ENCODE data around the gene SRPK2.

DNA sequence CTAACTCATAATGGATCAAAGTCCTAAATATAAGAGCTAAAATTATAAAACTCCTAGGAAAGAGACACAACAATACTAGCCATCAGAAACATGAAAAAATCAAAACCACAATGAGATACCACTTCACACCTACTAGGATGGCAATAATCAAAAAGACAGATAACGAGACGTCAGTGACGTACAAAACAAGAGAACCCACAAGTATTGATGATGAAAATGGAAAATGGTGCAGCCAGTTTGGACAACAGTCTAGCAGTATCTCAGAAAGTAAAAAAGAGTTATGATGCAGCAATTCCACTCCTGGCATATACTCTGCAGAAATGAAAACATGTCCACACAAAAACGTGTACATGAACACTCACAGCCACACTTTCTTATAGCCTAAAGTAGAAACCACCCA is 173.5 kb downstream of the SRPK2 start:
- TF ChIP-seq GATA3 (IDR thresholded peaks at IDR 0.05; ENCODE audit: low read depth, low read length): no peak
- TF ChIP-seq GATA2 (IDR thresholded peaks at IDR 0.05; ENCODE audit: low read depth, low read length): no peak
